Ascending aorta (tissue), 2 donors: ENCODE results near the gene FOXL1. TPM values are rescaled to one million over a fixed set of nuclear protein-coding genes. Genes with fewer than 3 reads are reported as not detected.

Experiments
- DNase-seq, 2 donors: peaks; one replicate each; pipeline ENCODE4 v3.0.0-alpha.2; 2019; ENCODE audit warnings: low spot score in 2 of 2
- H3K27ac ChIP-seq, 2 donors: fragments of 200-600 bp; sonication (generic); one replicate each; pipeline ENCODE4 v1.5.1; 2016 to 2017; ENCODE audit warnings: mild to moderate bottlenecking in 1 of 2
- H3K27me3 ChIP-seq: fragments of 200-600 bp; sonication (generic); one replicate; pipeline ENCODE4 v1.5.1; 2017
- H3K36me3 ChIP-seq, 2 donors: fragments of 200-600 bp; sonication (generic); one replicate each; pipeline ENCODE4 v1.5.1; 2016
- H3K4me1 ChIP-seq, 2 donors: fragments of 200-600 bp; sonication (generic); one replicate each; pipeline ENCODE4 v1.5.1; 2016 to 2017; ENCODE audit warnings: mild to moderate bottlenecking in 1 of 2
- H3K4me3 ChIP-seq, 2 donors: fragments of 200-600 bp; sonication (generic); one replicate each; pipeline ENCODE4 v1.5.1; 2016 to 2017; ENCODE audit warnings: mild to moderate bottlenecking in 1 of 2
- H3K9me3 ChIP-seq, 2 donors: fragments of 200-600 bp; sonication (generic); one replicate each; pipeline ENCODE4 v1.5.1; 2016
- intact Hi-C: fragments of 100-400 bp; cut with DNase I; formaldehyde crosslinking; loops from one replicate; pipeline ENCODE4 v1.15.1; 2023
- total RNA-seq: library from RNA; depleted of rRNA; stranded (reverse); fragments of >200 nt; gene quantifications from one replicate; pipeline ENCODE4 v1.1.0, GENCODE V29; 2016
- TF ChIP-seq, protein P1 (sequence below), 3 experiments: fragments of 200-600 bp in 2 of 3; fragments of 450-650 bp in 1 of 3; sonication (generic) in 2 of 3; IDR thresholded peaks; one replicate each; pipeline ENCODE4 v1.5.1; 2016 to 2019; ENCODE audit warnings: antibody characterized with exemption in 3 of 3, mild to moderate bottlenecking in 1 of 3, moderate library complexity in 1 of 3

Gene FOXL1
- total RNA-seq, 1 donor from 2014 or later: 35.7 TPM

DNA sequence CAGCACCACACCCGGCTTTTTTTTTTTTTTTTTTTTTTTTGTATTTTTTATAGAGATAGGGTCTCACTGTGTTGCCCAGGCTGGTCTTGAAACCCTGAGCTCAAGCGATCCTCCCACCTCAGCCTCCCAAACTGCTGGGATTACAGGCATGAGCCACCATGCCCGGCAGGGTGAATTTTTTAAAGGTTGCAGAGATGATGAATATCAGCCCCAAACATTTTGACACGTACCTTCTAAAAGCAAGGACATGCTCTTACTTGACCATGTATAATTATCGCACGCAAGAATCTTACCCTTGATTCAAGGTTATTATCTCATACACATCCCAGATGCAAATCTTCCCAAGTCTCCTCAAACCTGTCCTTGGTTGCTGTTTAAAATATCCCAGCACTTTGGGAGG, 16.0 kb upstream of the FOXL1 start:
- no peak overlapping the region for H3K27ac ChIP-seq
- TF ChIP-seq, protein P1, sequence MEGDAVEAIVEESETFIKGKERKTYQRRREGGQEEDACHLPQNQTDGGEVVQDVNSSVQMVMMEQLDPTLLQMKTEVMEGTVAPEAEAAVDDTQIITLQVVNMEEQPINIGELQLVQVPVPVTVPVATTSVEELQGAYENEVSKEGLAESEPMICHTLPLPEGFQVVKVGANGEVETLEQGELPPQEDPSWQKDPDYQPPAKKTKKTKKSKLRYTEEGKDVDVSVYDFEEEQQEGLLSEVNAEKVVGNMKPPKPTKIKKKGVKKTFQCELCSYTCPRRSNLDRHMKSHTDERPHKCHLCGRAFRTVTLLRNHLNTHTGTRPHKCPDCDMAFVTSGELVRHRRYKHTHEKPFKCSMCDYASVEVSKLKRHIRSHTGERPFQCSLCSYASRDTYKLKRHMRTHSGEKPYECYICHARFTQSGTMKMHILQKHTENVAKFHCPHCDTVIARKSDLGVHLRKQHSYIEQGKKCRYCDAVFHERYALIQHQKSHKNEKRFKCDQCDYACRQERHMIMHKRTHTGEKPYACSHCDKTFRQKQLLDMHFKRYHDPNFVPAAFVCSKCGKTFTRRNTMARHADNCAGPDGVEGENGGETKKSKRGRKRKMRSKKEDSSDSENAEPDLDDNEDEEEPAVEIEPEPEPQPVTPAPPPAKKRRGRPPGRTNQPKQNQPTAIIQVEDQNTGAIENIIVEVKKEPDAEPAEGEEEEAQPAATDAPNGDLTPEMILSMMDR (IDR thresholded peaks at IDR 0.05): no peak
- no peak overlapping the region for H3K4me3 ChIP-seq
- H3K4me1 ChIP-seq: peaks cover 0 to 4% of the 10 kb centered on the region in 2 donors
- H3K36me3 ChIP-seq: no peaks in the 10 kb centered on the region
- H3K27me3 ChIP-seq: no peaks in the 10 kb centered on the region
- no peaks in the 10 kb centered on the region for H3K9me3 ChIP-seq
- intact Hi-C loops: loop anchor here (5.0 kb wide), 1 partner anchor 735 kb away; no protein-coding TSS in a partner anchor
- DNase-seq: peak in 1 of 2 donors; percentile 54

DNA sequence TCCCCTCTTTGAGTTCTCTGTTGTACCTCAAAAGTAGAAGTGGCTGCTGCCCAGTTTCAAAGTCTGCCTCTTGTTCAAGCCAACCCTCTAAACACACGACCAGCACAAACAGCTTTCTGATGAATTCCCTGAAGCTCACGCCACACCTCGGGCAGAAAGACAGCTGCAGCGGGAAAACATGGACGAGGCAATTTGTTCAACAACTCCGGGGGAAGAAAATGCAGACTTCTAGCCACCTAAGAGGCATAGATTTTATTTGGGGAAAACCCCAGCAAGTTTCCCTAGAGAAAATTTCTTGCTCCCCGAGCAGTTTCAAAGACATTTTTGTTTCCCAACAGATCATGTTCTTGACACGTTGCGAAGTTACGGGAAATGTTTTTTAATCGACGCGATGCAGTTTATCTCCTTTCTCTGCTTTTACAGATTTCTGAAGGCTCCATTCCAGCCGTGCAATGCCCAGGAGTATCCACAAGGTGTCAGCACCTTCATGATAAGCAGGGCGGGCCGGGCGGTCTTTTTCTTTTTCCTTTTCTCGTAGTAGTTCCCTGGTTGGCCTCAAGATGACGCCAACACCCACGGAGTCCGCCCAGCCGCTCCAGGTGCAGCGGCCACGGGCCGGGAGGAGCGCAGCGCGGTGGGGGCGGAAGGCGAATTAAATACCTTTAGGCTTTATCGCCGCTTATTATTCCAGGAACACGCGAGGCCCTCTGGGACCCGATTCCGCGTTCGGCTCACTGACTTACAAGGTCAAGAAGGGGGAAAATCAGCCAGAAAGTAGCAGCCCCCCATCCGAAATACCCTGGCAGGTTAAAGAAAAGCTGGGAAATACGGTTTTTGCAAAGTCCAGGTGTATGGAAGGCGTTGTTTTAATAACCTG, 14.6 kb upstream of the FOXL1 start:
- Histone ChIP-seq H3K4me3 (peak overlapping the region; percentile 76 to 79), H3K36me3 (no peaks in the 10 kb centered on the region), H3K27ac (peak overlapping the region; percentile 91 to 98), H3K27me3 (no peaks in the 10 kb centered on the region), H3K9me3 (no peaks in the 10 kb centered on the region), H3K4me1 (peaks cover 0 to 4% of the 10 kb centered on the region in 2 donors)
- peak; percentile 70 to 97 for DNase-seq
- intact Hi-C loops: loop anchor here (1.0 to 5.0 kb wide), 6 partner anchors 15 to 734 kb away; partner anchors contain the start of gene FOXL1
- TF ChIP-seq, protein P1 (IDR thresholded peaks at IDR 0.05): peak; percentile 100

GRCh38 chr16:86565181-86565631, 13.1 kb upstream of the FOXL1 start:
- Histone ChIP-seq H3K4me3 (peak overlapping the region; percentile 76 to 79), H3K36me3 (no peaks in the 10 kb centered on the region), H3K27me3 (no peaks in the 10 kb centered on the region), H3K9me3 (no peaks in the 10 kb centered on the region), H3K4me1 (no peaks in the 10 kb centered on the region), H3K27ac (peak overlapping the region; percentile 91 to 98)
- intact Hi-C loops: loop anchor here (1.0 to 2.0 kb wide), 5 partner anchors 14 to 636 kb away; partner anchors contain the start of gene FOXL1
- no peak for DNase-seq
- TF ChIP-seq, protein P1 (IDR thresholded peaks at IDR 0.05): no peak

GRCh38 chr16:86565644-86566511, 12.5 kb upstream of the FOXL1 start:
- no peaks in the 10 kb centered on the region for H3K9me3 ChIP-seq
- intact Hi-C loops: loop anchor here (1.0 to 2.0 kb wide), 5 partner anchors 13 to 635 kb away; partner anchors contain the start of gene FOXL1
- peaks cover 0 to under 1% of the 10 kb centered on the region in 2 donors for H3K36me3 ChIP-seq
- H3K4me1 ChIP-seq: no peaks in the 10 kb centered on the region
- DNase-seq: peak in 1 of 2 donors; percentile 65
- TF ChIP-seq, protein P1 (IDR thresholded peaks at IDR 0.05): no peak
- peak overlapping the region; percentile 91 to 98 for H3K27ac ChIP-seq
- H3K27me3 ChIP-seq: no peaks in the 10 kb centered on the region
- peak overlapping the region; percentile 76 to 79 for H3K4me3 ChIP-seq

- H3K27me3 ChIP-seq: no peaks in the 10 kb centered on the region
Observed at GRCh38 chr16:86566601-86566965, 11.8 kb upstream of the FOXL1 start, which contains the start of gene FOXC2. FOXC2 (plus strand) TSS chr16:86566829; CDS start chr16:86567336, 507 bp downstream.

More at GRCh38 chr16:86566601-86566965, 11.8 kb upstream of the FOXL1 start, which contains the start of gene FOXC2:
- peak within 1 kb of the TSS; percentile 91 to 98 for H3K27ac ChIP-seq
- H3K4me3 ChIP-seq: peak within 1 kb of the TSS; percentile 76 to 79
- DNase-seq: peak; percentile 71 to 97
- no peaks in the 10 kb centered on the region for H3K9me3 ChIP-seq
- peaks cover 0 to 7% of the 10 kb centered on the region in 2 donors for H3K36me3 ChIP-seq
- H3K4me1 ChIP-seq: peaks cover 0 to 2% of the 10 kb centered on the region in 2 donors
- TF ChIP-seq, protein P1 (IDR thresholded peaks at IDR 0.05): no peak
- intact Hi-C loops: no loop called here
